BLaER1 treated with 17β-estradiol and CSF1 and Interleukin-3, amounts not matched to agents 10 nM and 100 nM (cell line): ENCODE data around the gene TAF5L.
A peak's percentile ranks its signal among the peaks of the same experiment; 100 is the strongest.

Experiments used
- H3K27ac ChIP-seq, 11 experiments: shearing (Covaris generic); formaldehyde crosslinking; 2 replicates each; pipeline ENCODE4 v1.8.1; 2022
- H3K27me3 ChIP-seq, 11 experiments: shearing (Covaris generic); formaldehyde crosslinking; 2 replicates each; pipeline ENCODE4 v1.8.1; 2022
- H3K36me3 ChIP-seq, 11 experiments: shearing (Covaris generic); formaldehyde crosslinking; 2 replicates each; pipeline ENCODE4 v1.8.1; 2022
- H3K4me1 ChIP-seq, 10 experiments: shearing (Covaris generic); formaldehyde crosslinking; 2 replicates each; pipeline ENCODE4 v1.8.1; 2022
- H3K4me2 ChIP-seq, 11 experiments: shearing (Covaris generic); formaldehyde crosslinking; 2 replicates each; pipeline ENCODE4 v1.8.1; 2022
- H3K4me3 ChIP-seq, 10 experiments: shearing (Covaris generic); formaldehyde crosslinking; 2 replicates each; pipeline ENCODE4 v1.8.1; 2022
- H3K9ac ChIP-seq, 11 experiments: shearing (Covaris generic); formaldehyde crosslinking; 2 replicates each; pipeline ENCODE4 v1.8.1; 2022
- H3K9me3 ChIP-seq, 11 experiments: shearing (Covaris generic); formaldehyde crosslinking; replicated peaks in 1 of 11; 2 replicates each; pipeline ENCODE4 v1.8.1; 2022
- H4K20me1 ChIP-seq, 11 experiments: shearing (Covaris generic); formaldehyde crosslinking; 2 replicates each; pipeline ENCODE4 v1.8.1; 2022
- Cebpa-rat ChIP-seq, 11 experiments: shearing (Covaris generic); IDR thresholded peaks; 2 replicates each; pipeline ENCODE4 v1.8.1; 2022

TAF5L gene

GRCh38 chr1:229594227-229595008 is 31.5 kb downstream of the TAF5L start:
- H3K27me3 ChIP-seq, result no peaks in the 10 kb centered on the region
- H3K9me3 ChIP-seq, result no peaks in the 10 kb centered on the region
- no peak for TF ChIP-seq Cebpa-rat (IDR thresholded peaks at IDR 0.05)
- peaks cover 6 to 73% (median 34%) of the 10 kb centered on the region in 11 experiments; a peak in 18 of 22 replicates for H4K20me1 ChIP-seq
- peaks cover 0 to 11% (median 2%) of the 10 kb centered on the region in 10 experiments; a peak in 7 of 20 replicates for H3K4me1 ChIP-seq
- H3K4me2 ChIP-seq, result no peak overlapping the region
- H3K9ac ChIP-seq, result no peak overlapping the region
- no peak overlapping the region for H3K4me3 ChIP-seq
- H3K36me3 ChIP-seq, result peaks cover 64 to 89% (median 72%) of the 10 kb centered on the region in 11 experiments
- H3K27ac ChIP-seq, result no peak overlapping the region

- H3K27me3 ChIP-seq, result no peaks in the 10 kb centered on the region
- no peak overlapping the region for H3K4me3 ChIP-seq
- TF ChIP-seq Cebpa-rat (IDR thresholded peaks at IDR 0.05), result no peak
- peaks cover 0 to 11% (median 2%) of the 10 kb centered on the region in 10 experiments; a peak in 7 of 20 replicates for H3K4me1 ChIP-seq
- H4K20me1 ChIP-seq, result peaks cover 6 to 67% (median 29%) of the 10 kb centered on the region in 11 experiments; a peak in 18 of 22 replicates
- no peak overlapping the region for H3K9ac ChIP-seq
- no peak overlapping the region for H3K27ac ChIP-seq
- peaks cover 58 to 82% (median 66%) of the 10 kb centered on the region in 11 experiments for H3K36me3 ChIP-seq
- H3K4me2 ChIP-seq, result no peak overlapping the region
- H3K9me3 ChIP-seq, result no peaks in the 10 kb centered on the region
Measured at GRCh38 chr1:229593800-229594199, 32.1 kb downstream of the TAF5L start.

GRCh38 chr1:229590119-229590518 is 35.8 kb downstream of the TAF5L start:
- no peak for TF ChIP-seq Cebpa-rat (IDR thresholded peaks at IDR 0.05)
- Histone ChIP-seq H3K4me1 (peaks cover 0 to 12% (median 9%) of the 10 kb centered on the region in 10 experiments; a peak in 9 of 20 replicates), H3K27me3 (no peaks in the 10 kb centered on the region), H3K4me3 (no peak overlapping the region), H3K9ac (no peak overlapping the region), H3K36me3 (peaks cover 35 to 49% (median 39%) of the 10 kb centered on the region in 11 experiments), H3K9me3 (no peaks in the 10 kb centered on the region), H4K20me1 (peaks cover 0 to 30% (median 10%) of the 10 kb centered on the region in 11 experiments; a peak in 8 of 22 replicates), H3K4me2 (no peak overlapping the region), H3K27ac (no peak overlapping the region)

GRCh38 chr1:229585338-229585737 is 40.6 kb downstream of the TAF5L start:
- Histone ChIP-seq H3K4me3 (no peak overlapping the region), H3K27me3 (no peaks in the 10 kb centered on the region), H4K20me1 (no peaks in the 10 kb centered on the region), H3K9me3 (no peaks in the 10 kb centered on the region), H3K4me2 (no peak overlapping the region), H3K9ac (no peak overlapping the region), H3K27ac (no peak overlapping the region), H3K36me3 (peaks cover 0 to 6% (median 0%) of the 10 kb centered on the region in 11 experiments; a peak in 4 of 22 replicates), H3K4me1 (peaks cover 10 to 19% (median 12%) of the 10 kb centered on the region in 10 experiments; a peak in 18 of 20 replicates)
- TF ChIP-seq Cebpa-rat (IDR thresholded peaks at IDR 0.05), result no peak

- Histone ChIP-seq H4K20me1 (peaks cover 0 to 5% (median 0%) of the 10 kb centered on the region in 11 experiments; a peak in 1 of 22 replicates), H3K4me2 (peak overlapping the region in 3 of 11 experiments; percentile 50 to 83 (median 72); a peak in 6 of 22 replicates), H3K4me3 (no peak overlapping the region), H3K27me3 (no peaks in the 10 kb centered on the region), H3K36me3 (no peaks in the 10 kb centered on the region; a peak in 2 of 22 replicates), H3K27ac (no peak overlapping the region), H3K9ac (no peak overlapping the region), H3K9me3 (no peaks in the 10 kb centered on the region), H3K4me1 (peaks cover 26 to 39% (median 33%) of the 10 kb centered on the region in 10 experiments)
- no peak for TF ChIP-seq Cebpa-rat (IDR thresholded peaks at IDR 0.05)
Measured at GRCh38 chr1:229582715-229583114, 43.2 kb downstream of the TAF5L start.

- Histone ChIP-seq H3K4me3 (no peak overlapping the region), H3K36me3 (no peaks in the 10 kb centered on the region), H3K27me3 (no peaks in the 10 kb centered on the region), H3K9ac (no peak overlapping the region), H3K9me3 (no peaks in the 10 kb centered on the region), H3K4me2 (peak overlapping the region in 5 of 11 experiments; percentile 11 to 83 (median 50); a peak in 8 of 22 replicates), H3K4me1 (peaks cover 20 to 36% (median 29%) of the 10 kb centered on the region in 10 experiments), H3K27ac (no peak overlapping the region), H4K20me1 (peaks cover 0 to 5% (median 0%) of the 10 kb centered on the region in 11 experiments; a peak in 1 of 22 replicates)
- TF ChIP-seq Cebpa-rat (IDR thresholded peaks at IDR 0.05), result no peak
Measured at GRCh38 chr1:229582011-229582694, 43.8 kb downstream of the TAF5L start.

GRCh38 chr1:229581485-229581884 is 44.4 kb downstream of the TAF5L start:
- H3K36me3 ChIP-seq, result no peaks in the 10 kb centered on the region
- peaks cover 0 to 5% (median 0%) of the 10 kb centered on the region in 11 experiments; a peak in 1 of 22 replicates for H4K20me1 ChIP-seq
- peaks cover 19 to 36% (median 27%) of the 10 kb centered on the region in 10 experiments for H3K4me1 ChIP-seq
- H3K4me3 ChIP-seq, result no peak overlapping the region
- no peak overlapping the region for H3K4me2 ChIP-seq
- no peaks in the 10 kb centered on the region for H3K9me3 ChIP-seq
- no peaks in the 10 kb centered on the region for H3K27me3 ChIP-seq
- no peak overlapping the region for H3K27ac ChIP-seq
- no peak overlapping the region for H3K9ac ChIP-seq
- no peak for TF ChIP-seq Cebpa-rat (IDR thresholded peaks at IDR 0.05)

GRCh38 chr1:229579059-229579673 is 46.8 kb downstream of the TAF5L start:
- H3K27me3 ChIP-seq, result no peaks in the 10 kb centered on the region
- H3K4me3 ChIP-seq, result peak overlapping the region in 5 of 10 experiments; percentile 32 to 57 (median 38); a peak in 6 of 20 replicates
- H3K9ac ChIP-seq, result peak overlapping the region in 9 of 11 experiments; percentile 25 to 70 (median 54); a peak in 12 of 22 replicates
- no peak for TF ChIP-seq Cebpa-rat (IDR thresholded peaks at IDR 0.05)
- H3K4me1 ChIP-seq, result peaks cover 19 to 36% (median 27%) of the 10 kb centered on the region in 10 experiments
- H3K27ac ChIP-seq, result peak overlapping the region in 6 of 11 experiments; percentile 39 to 69 (median 52); a peak in 9 of 22 replicates
- H3K9me3 ChIP-seq, result no peaks in the 10 kb centered on the region
- H4K20me1 ChIP-seq, result peaks cover 0 to 5% (median 0%) of the 10 kb centered on the region in 11 experiments; a peak in 1 of 22 replicates
- H3K4me2 ChIP-seq, result peak overlapping the region; percentile 49 to 95 (median 66)
- no peaks in the 10 kb centered on the region for H3K36me3 ChIP-seq
